Astrocyte of the hippocampus (primary cell): Measurements from ENCODE around the gene COL25A1.
A peak's percentile ranks its signal among the peaks of the same experiment; 100 is the strongest.

Experiments used
- DNase-seq: peaks from one replicate; pipeline ENCODE4 v3.0.0; 2011; ENCODE audit warnings: low read depth, low spot score

Gene COL25A1

DNA sequence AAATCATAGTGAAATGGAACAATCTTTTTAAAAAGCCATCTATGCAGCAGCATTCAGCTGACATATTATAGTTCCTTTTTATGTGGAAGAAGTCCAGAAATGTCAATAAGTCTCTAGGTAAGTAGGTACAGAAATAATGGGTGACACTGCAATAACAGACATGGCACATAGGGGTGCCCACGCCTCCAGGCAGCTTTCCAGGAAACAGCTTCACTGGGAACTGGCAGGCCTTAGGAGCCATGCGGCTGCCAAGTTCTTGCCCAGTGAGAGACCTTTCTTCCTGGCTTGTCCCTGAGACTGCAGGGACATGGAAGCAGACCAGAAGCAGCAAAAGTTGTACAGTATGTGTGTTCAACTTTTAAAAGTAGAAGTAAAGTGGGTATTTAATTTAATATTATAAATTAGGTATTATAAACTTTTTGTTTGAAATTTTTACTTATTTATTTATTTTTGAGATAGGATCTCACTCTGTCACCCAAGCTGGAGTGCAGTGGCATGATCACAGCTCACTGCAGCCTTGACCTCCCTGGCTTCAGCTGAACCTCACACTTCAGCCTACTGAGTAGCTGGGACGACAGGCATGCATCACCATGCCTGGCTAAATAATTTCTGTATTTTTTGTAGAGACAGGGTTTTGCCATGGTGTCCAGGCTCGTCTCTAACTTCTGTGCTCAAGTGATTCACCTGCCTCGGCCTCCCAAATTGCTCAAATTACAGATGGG, 527.5 kb downstream of the COL25A1 start:
- peak; percentile 51 for DNase-seq

DNA sequence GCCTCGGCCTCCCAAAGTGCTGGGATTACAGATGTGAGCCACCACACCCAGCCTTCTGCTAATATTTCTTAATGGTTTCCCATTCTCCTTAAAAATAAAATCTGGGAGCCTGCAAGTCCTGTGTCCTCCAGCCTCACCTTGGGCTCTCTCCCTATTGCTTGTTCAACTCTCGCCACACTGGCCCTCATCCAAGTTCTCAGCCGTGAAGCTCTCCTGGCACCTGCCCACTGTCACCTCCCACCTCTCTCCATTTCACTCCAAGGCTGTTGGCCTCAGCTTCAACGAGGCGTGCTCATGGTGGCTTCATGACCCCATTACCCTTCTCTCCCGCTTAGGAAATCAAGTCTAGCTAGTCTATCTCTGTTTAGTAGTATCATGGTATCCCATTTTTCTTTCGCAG, 530.1 kb downstream of the COL25A1 start:
- DNase-seq = no peak

DNA sequence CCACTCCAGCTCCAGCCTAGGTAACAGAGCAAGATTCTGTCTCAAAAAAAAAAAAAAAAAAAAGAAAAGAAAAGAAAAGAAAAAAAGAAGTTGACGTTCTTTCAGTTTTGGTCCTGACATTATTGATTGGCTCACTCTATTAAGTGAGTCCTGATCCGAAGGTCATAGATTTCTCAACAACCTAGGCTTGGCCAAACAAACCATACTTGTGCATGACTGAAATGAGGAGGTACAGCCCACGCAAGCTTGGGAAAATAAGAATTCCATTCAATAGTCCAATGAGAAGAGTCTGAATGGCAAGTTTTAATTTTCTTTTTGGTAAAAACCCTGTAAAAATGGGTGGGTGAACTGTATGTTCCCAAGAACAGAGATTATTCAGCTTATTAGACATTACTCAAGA, 536.4 kb downstream of the COL25A1 start:
- no peak for DNase-seq

DNA sequence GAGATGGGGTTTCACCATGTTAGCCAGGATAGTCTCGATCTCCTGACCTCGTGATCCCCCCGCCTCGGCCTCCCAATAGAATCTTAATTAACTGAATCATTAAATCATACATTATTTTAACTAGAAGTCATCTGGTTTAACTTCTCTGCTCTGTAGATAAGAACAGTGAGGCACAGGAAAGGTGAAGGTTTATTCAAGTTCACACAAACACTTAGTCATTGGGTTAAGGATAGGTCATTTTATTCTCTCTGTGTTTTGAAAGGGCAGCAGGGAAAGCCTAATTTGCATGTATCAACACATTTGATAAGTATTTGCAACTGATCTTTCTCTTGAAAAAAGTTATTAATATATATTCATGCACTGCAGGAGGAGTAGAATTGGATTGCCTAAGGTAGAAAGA, 538.5 kb downstream of the COL25A1 start:
- DNase-seq = no peak

DNA sequence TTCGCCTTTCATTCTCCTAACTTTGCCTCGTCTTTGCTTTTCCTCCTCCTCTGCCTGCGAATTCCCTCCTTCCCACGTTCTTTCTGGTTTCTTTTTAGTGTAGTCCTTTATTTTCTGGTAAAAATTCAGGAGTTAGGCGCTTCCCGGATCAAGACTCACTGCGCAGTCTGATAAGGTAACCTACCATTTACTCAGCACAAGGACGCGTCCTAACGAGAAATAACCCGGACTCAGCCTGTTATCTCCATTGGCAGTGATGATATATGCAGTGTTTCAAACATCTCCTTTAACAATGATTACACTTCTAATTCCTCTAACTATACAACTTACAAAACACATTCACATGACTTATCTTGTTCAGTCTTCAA, 539.2 kb downstream of the COL25A1 start:
- DNase-seq = no peak

DNA sequence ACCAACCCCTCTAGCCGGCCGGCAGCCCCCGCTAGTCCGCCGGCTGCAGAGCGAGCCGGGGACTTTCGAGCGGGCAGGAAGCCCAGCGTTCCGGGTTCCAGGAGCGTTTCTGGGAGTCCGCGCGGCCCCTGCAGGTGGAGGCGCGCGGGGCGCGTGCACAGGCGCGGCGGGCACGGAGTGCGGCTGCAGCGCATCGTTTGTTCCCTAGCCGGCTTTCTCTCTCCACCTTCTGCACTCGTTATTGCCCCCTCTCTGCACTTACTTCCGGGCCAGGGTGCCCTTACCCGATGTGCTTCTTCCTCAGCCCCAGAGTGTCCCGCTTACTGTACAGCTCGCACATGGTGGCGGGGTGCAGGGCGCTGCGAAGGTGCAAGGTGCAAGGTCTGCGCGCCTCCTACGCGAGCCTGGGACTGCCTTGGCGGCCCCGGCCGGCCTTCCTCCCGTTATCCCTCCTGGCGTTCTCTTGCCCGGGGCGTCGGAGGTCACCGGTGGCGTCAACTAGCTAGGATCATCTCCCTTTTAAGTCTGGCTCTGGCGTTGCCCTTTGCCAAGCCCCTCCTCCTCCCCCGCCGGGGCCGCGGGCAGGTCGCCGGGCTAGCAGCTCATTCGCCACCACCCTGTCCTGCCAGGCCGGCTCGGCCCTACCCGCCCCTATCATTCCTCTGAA, 539.8 kb downstream of the COL25A1 start, which contains the start of gene ETNPPL:
Gene ETNPPL (minus strand): TSS at position 495 of the 667 bp plus-strand sequence. CDS start 155 bp downstream, at position 340.
- DNase-seq = peak; percentile 61
